GM21367 (cell line): ENCODE results near the gene OSBP2.

Experiments
- ATAC-seq: cut with Tn5 transposase; IDR thresholded peaks from one replicate; pipeline ENCODE4 v1.9.1; 2021; ENCODE audit not compliant: unreplicated experiment

Gene OSBP2

GRCh38 chr22:30876915-30877553 is 182.4 kb downstream of the OSBP2 start:
- no peak for ATAC-seq

DNA sequence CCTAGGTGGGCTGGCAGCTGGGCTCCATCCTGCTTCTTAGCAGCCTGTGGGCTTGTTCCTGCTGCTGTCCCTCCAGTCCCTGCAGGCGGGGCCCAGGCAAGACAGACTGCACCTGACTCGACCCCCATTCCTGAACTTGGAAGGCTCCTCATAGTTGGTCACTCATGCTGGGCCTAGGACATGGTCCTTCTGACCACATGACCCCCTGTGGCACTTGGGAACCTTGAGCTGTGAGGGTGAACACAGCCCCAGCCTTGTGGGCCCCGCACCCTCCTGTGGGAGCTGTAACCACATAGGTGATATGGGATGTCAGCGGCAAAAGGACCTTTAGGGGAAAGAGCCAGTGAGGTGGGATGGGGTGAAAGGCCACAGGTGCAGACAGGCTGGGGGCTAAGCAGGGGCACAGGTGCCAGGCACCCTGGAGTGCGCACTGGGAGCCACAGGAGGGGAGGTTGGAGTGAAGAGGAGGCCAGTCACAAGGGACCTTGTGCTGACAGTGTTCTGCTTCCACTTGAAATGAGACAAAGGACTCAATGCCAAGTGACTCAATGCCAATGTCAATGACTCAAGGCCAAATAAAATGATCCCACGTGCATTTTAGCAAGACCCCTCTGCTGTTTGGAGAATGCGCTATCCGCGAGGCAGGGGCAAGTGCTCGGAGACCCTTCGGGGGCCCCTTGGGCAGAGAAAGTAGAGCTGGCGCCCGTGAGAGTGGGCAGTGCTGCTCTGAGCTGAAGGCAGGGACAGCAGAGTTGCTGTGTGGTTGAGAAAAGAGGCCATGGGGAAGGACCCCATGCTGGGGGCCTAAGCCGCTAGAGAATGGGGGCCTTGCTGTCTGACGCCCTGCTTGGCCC is 183.2 kb downstream of the OSBP2 start:
- ATAC-seq = no peak

DNA sequence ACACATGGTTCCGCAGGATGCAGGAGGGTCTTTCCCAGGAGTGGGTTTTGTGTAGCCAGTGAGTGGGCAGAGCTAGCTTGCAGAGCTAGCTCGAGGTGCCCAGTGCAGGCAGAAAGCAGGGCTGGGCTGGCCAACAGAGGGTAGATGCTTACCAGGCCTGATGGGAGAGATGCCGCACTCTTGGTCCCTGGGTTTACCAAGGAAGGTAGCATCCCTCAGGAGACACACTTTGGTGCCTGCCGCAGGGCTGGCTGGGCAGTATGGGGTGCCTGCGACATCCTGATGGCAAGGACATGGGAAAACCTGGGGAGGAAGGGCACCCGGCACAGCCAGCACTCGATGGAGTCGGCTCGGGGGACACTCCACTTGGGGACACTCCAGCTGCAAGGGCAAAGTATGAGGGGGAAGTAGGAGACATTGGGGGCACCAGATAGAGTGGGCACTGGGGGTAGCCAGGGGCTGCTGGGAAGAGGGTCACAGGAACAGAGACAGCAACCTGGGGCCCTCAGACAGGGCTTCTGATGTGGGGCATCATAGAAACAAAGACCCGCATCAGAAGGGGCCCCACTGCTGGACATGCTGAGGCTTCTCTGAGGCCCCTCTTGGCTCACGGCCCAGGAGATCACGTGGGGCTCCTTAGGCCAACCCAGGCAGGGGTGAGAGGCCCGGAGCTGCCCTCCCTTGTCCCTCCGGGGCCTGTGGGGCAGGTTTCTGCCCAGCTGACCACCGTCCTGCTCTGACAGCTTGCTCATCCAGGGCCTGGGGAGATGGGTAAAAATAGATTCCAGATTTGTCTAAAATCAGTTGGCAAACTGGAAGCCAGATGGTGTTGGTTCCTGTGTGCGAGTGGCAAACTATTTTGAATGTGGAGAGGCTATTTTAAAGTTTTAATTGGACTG is 184.1 kb downstream of the OSBP2 start:
- no peak for ATAC-seq

GRCh38 chr22:30879415-30879797 is 184.7 kb downstream of the OSBP2 start:
- no peak for ATAC-seq

DNA sequence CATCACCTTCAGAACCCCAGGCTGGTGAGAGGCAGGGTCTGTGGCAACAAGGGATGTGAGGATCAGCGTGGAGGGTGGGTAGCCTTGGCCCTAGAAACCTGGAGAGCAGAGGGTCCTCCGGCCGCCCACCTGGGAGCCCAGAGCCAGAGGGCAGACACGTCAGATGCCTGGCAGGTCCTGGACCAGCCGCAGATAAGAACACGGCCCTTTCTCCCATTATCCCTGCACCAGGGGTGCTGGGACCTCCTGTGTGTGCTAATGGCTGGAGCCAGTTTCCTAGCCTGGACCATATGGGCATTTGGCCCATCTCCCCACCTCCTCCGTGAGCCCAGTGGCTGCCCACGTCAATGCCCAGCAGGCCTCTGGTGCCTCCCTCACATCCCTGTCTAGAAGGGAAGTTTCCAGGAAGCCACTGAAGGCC is 185.5 kb downstream of the OSBP2 start:
- ATAC-seq = no peak

GRCh38 chr22:30880847-30881246 is 186.2 kb downstream of the OSBP2 start:
- no peak for ATAC-seq

DNA sequence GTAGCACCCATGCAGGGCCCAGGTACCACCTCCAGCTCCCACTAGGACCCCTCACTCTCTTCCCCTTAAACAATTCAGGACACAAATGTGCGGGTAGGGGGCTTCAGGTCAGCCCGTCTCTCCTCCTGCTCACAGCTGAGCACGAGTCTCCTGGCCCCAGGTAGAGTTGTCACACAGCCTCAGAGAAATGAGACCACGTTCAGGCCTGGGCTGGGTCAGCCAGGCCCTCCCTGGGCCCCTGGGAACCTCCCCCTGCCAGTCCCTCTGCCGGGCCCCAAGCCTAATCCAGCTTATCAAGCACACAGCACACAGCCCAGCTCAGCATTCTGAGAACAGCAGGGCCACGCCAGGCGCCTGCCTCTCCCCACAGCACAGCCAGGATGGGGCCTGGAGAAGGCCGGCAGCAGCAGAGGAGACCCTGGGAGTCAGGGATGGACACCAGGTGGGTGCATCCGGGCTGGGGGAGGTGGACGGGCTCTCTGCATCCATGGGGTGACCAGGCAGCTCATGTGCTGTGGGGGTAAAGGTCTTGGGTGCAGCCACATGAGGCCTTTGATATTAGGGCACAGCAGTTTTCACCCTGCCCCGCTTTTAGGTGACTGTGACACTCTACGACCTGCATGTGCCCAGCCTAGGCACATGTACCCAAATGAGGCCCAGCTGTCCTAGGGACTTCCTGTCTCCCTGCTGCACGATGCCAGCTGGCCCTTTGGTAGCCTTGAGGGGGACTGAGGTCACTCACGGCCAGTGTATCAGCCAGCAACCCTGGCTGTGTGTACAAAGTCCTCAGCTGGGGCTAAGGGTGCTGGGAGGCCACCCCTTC is 186.9 kb downstream of the OSBP2 start:
- no peak for ATAC-seq

DNA sequence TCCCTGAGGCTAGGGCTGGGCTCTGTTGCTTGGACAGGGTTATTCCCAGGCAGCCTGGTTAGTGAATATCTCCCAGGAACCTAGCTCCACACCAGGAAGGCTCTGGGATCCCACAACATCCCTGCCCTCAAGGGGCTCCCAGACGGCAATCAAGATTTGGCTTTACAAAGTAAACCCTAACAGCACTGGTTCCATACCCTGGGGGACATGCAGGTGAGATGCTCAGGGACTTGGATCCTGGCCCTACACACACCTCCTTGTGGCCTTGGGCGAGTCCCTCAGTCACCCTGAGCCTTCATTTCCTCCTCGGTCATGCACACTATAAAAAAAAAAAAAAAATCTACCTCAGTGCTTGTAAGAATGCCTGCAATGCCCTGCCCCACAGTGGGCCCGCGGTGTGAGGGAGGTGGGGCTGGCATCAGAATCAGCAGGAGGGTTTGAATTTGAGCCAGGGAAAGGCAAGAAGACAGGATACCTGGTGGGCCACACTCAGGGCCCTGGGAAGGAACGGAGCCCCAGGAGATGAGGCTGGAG is 187.6 kb downstream of the OSBP2 start:
- no peak for ATAC-seq

- no peak for ATAC-seq
Measured at GRCh38 chr22:30882974-30883533, 188.4 kb downstream of the OSBP2 start.

GRCh38 chr22:30883586-30884145 is 189.0 kb downstream of the OSBP2 start:
- ATAC-seq = no peak

DNA sequence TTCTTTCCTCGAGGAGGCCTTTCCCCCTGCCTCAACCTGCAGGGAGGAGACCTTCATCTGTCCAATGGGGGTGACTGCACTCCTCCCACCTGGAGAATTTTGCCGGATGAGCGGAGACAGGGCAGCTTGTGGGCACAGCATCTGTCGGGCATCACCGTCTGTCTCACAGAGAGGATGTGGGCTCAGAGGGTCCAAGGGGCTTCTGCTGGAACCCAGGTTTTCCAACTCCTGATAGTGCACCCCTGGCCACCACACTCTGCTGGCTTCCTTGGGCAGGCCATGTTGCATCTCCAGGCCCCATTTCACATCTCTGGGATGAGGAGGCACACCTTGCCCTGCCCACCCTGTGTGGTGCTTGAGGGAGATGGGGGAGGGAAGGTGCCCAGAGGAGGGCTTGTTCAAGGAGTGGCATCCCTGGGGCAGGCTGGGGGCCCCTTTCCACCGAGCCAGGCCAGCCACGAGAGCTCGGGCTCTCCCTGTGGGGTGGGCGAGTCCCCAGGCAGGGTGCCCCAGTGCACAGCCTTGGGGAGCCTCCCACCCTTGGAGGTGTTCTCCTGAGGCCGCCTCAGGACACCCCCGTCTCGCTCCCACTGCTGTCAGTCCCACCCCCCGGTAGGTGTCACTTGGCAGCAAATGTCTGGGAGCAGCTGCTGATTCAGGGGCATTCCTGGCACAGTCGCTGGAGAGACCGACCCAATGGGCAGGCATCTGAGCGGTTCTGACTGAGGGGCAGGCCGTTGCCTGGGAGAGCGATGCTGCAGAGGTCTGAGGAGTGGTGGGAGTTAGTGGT is 189.7 kb downstream of the OSBP2 start:
- no peak for ATAC-seq

DNA sequence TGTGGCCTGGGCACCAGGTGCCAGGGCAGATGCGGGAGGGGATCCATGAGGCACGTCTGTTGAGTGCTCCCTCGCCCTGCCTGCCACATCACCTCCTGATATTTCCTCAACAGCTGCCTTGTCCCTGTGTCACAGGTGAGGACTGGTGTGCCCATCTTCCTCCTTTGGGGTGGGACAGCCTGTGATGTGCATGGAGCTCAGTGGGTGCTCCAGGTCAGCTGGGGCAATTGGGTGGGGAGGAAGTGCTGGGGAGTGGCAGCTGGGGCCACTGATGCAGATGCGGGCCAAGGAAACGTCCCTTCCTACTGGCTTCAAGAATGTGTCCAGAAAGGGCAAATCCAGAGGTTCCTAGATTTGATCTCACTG is 190.3 kb downstream of the OSBP2 start:
- no peak for ATAC-seq

DNA sequence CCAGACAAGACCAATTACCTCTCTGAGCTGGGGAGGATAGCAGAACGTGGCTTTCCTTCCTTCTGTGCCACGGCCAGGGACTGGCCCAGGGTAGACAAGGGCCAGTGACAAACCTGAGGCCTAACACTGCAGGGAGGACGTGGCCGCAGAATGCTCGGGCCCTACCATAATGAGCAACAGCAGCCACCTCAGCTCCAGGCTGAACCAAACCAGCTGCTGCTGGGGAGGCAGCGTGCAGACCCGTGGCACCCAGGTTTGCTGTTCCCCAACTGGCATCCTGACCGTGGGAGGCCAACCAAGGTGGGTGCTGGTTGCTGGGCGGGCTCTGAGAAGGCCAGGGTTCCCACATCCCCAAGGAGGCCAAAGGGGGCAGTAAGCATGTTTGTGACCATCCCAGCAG is 190.9 kb downstream of the OSBP2 start:
- ATAC-seq = no peak

GRCh38 chr22:30887453-30887852 is 192.8 kb downstream of the OSBP2 start:
- ATAC-seq = no peak

DNA sequence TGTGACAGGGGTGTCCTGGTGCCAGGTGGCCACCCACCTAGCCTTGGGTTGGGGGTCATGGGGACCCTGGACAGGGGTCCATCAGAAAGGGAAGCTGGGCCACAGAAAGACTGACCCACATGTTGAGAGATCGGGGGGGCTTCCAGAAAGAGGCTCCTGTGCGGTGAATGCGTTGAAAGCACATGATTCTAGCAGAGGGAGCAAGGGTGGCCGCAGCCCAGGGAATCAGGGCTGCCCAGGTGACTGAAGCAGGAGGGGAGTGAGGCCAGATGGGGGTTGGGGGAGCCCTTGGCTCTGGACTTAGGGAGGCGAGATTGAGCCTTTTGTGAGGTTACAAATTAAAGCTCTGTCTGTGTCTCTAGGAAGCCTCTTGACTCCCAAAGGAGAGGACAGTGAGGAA is 193.2 kb downstream of the OSBP2 start:
- no peak for ATAC-seq

DNA sequence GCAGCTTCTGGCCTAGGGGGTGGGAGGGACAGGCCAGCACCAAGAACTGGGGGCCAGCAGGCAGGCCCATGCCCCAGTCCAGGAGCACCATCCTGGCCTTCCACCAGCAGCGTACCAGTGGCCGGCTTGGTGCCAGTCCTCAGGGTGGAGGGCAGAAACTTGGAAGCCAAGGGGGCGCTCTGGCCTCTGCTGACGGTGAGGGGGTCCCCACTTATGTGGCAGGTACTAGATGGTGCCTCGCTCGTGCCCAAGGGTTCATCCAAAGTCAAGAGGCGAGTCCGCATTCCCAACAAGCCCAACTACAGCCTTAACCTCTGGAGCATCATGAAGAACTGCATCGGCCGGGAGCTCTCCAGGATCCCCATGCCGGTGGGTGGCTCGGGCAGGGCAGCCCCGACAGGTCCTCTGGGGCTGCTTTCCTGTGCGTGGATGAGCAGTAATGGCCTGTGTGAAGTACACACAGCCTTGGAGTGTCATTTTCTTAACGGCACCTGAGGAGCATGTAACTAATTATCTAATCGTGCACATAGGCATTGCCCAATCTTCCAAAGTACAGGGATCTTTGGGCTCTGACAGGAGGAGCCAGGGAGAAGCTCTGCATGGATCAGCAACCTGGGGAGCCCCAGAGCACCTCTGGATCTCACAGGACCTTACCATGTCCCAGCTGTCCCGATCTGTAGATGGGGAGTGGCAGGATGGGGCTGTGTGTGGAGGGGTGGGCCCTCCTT is 194.8 kb downstream of the OSBP2 start:
- ATAC-seq = no peak

- ATAC-seq = no peak
Measured at GRCh38 chr22:30889996-30890480, 195.4 kb downstream of the OSBP2 start.
